ENCODE measurements around the gene C4orf50. TPM values are rescaled to one million over a fixed set of nuclear protein-coding genes. Genes with fewer than 3 reads are reported as not detected.

Gene C4orf50
- total RNA-seq, 2 experiments from 2014 or later = not detected

GRCh38 chr4:5888222-5889001, 129.8 kb downstream of the C4orf50 start:
- Mint-ChIP-seq H3K4me1 (peaks cover 4% of the 10 kb centered on the region), H3K27ac (no peak overlapping the region), H3K27me3 (peaks cover 71% of the 10 kb centered on the region), H3K9me3 (no peaks in the 10 kb centered on the region), H3K36me3 (no peaks in the 10 kb centered on the region), H3K4me3 (no peak overlapping the region)
- DNase-seq = no peak

GRCh38 chr4:5887361-5888221, 130.6 kb downstream of the C4orf50 start:
- Mint-ChIP-seq H3K9me3 (no peaks in the 10 kb centered on the region), H3K27me3 (peaks cover 71% of the 10 kb centered on the region), H3K4me3 (no peak overlapping the region), H3K36me3 (no peaks in the 10 kb centered on the region), H3K4me1 (peaks cover 4% of the 10 kb centered on the region), H3K27ac (no peak overlapping the region)
- no peak for DNase-seq

DNA sequence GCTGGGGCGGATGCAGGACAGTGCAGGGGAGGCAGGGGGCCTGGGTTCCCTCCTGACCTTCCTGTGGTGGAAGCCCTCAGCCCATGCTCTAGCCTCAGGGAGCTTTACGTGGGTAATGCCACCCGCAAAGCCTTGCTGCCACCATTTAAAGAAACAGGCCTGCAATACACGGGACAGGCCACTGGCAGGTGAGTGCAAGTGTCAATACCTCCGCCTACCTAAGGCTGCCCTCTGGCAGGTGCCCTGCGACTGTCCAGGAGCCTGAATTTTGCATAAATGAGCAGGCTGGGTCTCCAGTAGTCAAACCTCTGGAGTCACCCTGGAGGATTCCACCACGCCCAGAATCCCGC, 131.2 kb downstream of the C4orf50 start:
- peaks cover 69% of the 10 kb centered on the region for H3K27me3 Mint-ChIP-seq
- H3K9me3 Mint-ChIP-seq = no peaks in the 10 kb centered on the region
- DNase-seq = no peak
- H3K36me3 Mint-ChIP-seq = no peaks in the 10 kb centered on the region
- no peak overlapping the region for H3K4me3 Mint-ChIP-seq
- H3K27ac Mint-ChIP-seq = no peak overlapping the region
- peaks cover 4% of the 10 kb centered on the region for H3K4me1 Mint-ChIP-seq

GRCh38 chr4:5885733-5886132, 132.5 kb downstream of the C4orf50 start:
- DNase-seq = no peak
- Mint-ChIP-seq H3K36me3 (no peaks in the 10 kb centered on the region), H3K27me3 (peaks cover 58% of the 10 kb centered on the region), H3K4me3 (no peak overlapping the region), H3K27ac (no peak overlapping the region), H3K9me3 (peaks cover 1% of the 10 kb centered on the region), H3K4me1 (peaks cover 4% of the 10 kb centered on the region)

GRCh38 chr4:5884796-5885195, 133.4 kb downstream of the C4orf50 start:
- DNase-seq = no peak
- no peak overlapping the region for H3K4me3 Mint-ChIP-seq
- no peaks in the 10 kb centered on the region for H3K36me3 Mint-ChIP-seq
- peaks cover 1% of the 10 kb centered on the region for H3K9me3 Mint-ChIP-seq
- peaks cover 2% of the 10 kb centered on the region for H3K4me1 Mint-ChIP-seq
- H3K27me3 Mint-ChIP-seq = peaks cover 52% of the 10 kb centered on the region
- H3K27ac Mint-ChIP-seq = no peak overlapping the region

DNA sequence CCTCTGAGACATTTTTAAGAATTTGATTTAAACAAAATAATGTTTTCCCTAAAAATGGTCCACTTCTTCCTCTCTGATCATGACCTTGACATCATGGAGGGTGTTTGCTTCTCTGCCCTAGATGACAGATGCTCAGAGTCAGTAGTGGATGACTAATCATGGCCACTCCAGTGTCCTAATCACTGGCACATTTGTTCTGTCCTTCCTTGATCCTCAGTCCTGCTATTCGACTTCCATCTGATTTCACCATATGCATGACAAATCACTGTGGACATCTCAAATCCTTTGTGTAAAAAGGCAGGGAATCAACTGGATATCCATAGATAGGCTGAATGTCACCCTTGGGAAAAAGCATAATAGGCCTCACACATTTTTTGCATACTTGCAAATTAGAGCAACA, 134.3 kb downstream of the C4orf50 start:
- Mint-ChIP-seq H3K4me3 (no peak overlapping the region), H3K9me3 (peaks cover 1% of the 10 kb centered on the region), H3K27me3 (peaks cover 44% of the 10 kb centered on the region), H3K4me1 (peaks cover 1% of the 10 kb centered on the region), H3K36me3 (no peaks in the 10 kb centered on the region), H3K27ac (no peak overlapping the region)
- no peak for DNase-seq

- Mint-ChIP-seq H3K27me3 (peaks cover 40% of the 10 kb centered on the region), H3K27ac (no peak overlapping the region), H3K9me3 (peaks cover 1% of the 10 kb centered on the region), H3K4me1 (no peaks in the 10 kb centered on the region), H3K36me3 (no peaks in the 10 kb centered on the region), H3K4me3 (no peak overlapping the region)
- DNase-seq = no peak
These were observed 135.3 kb downstream of the C4orf50 start for GRCh38 chr4:5882947-5883346.

GRCh38 chr4:5881340-5881739, 136.9 kb downstream of the C4orf50 start:
- no peaks in the 10 kb centered on the region for H3K36me3 Mint-ChIP-seq
- H3K27me3 Mint-ChIP-seq = peaks cover 28% of the 10 kb centered on the region
- DNase-seq = no peak
- H3K4me3 Mint-ChIP-seq = no peak overlapping the region
- H3K9me3 Mint-ChIP-seq = peaks cover 1% of the 10 kb centered on the region
- H3K4me1 Mint-ChIP-seq = no peaks in the 10 kb centered on the region
- no peak overlapping the region for H3K27ac Mint-ChIP-seq

DNA sequence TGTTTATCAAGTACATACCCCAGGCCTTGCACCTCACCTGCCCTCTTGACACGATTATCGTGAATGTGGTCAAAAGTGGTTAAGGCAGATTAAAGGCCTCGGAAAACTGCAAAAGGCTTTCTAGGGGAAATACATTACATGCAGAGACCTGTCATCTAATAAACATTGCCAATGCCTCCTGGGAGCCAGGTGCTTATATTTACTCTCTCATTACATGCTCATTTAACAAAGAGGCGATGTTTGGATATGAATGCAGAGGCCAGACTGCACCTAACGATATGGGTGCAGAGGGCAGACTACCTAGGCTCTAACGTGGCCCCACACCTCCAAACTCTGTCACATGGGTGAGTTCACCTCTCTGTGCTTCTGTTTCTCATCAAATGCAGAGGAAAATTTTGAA, 139.9 kb downstream of the C4orf50 start:
- DNase-seq = no peak
- H3K27ac Mint-ChIP-seq = no peak overlapping the region
- H3K4me3 Mint-ChIP-seq = no peak overlapping the region
- peaks cover 10% of the 10 kb centered on the region for H3K27me3 Mint-ChIP-seq
- peaks cover 1% of the 10 kb centered on the region for H3K9me3 Mint-ChIP-seq
- no peaks in the 10 kb centered on the region for H3K4me1 Mint-ChIP-seq
- no peaks in the 10 kb centered on the region for H3K36me3 Mint-ChIP-seq

DNA sequence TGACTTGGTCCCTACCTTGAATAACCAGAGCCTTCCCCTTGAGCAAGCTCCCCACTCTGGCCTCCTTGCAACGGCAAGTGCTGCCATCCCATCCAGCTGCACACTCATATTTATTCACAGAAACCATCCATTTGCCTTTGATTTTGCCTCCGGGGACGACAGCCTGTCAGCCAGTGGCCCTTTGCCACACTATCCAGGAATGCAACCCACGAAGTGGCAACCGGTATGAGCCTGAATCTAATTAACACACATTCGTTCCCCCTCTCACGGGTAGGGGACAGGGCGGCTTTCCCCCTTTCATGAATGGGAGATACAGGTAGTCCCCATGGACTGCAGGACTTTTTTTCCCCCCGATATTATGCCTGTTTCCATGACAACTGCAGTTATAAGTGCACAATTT, 140.8 kb downstream of the C4orf50 start:
- H3K4me3 Mint-ChIP-seq = no peak overlapping the region
- peaks cover 5% of the 10 kb centered on the region for H3K27me3 Mint-ChIP-seq
- no peak for DNase-seq
- peaks cover 1% of the 10 kb centered on the region for H3K9me3 Mint-ChIP-seq
- no peak overlapping the region for H3K27ac Mint-ChIP-seq
- no peaks in the 10 kb centered on the region for H3K36me3 Mint-ChIP-seq
- H3K4me1 Mint-ChIP-seq = no peaks in the 10 kb centered on the region

GRCh38 chr4:5874811-5875449, 143.3 kb downstream of the C4orf50 start:
- Mint-ChIP-seq H3K36me3 (no peaks in the 10 kb centered on the region), H3K27me3 (peaks cover 11% of the 10 kb centered on the region), H3K4me3 (no peak overlapping the region), H3K4me1 (peaks cover 4% of the 10 kb centered on the region), H3K9me3 (no peaks in the 10 kb centered on the region), H3K27ac (no peak overlapping the region)
- no peak for DNase-seq

DNA sequence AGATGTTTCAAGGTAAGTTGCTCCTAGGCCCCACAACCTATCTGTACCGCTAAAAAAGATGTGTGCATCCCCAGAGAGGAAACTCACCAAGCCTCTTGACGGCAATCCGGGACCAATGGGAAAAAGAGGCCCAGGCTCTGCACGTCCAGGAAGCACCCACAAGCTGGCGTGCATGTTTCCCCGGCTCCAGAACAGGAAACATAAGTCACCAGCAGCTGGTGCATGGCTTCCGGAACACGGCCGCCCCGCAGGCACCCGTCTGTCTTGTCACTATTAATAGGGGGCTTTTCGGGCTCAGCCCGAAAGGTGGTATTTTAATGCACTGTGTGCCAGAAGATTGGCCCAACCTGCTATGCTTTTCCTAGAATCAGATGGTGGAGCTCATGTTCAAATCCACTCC, 147.5 kb downstream of the C4orf50 start:
- no peaks in the 10 kb centered on the region for H3K36me3 Mint-ChIP-seq
- H3K27ac Mint-ChIP-seq = no peak overlapping the region
- H3K4me3 Mint-ChIP-seq = no peak overlapping the region
- H3K27me3 Mint-ChIP-seq = peaks cover 30% of the 10 kb centered on the region
- no peaks in the 10 kb centered on the region for H3K9me3 Mint-ChIP-seq
- DNase-seq = no peak
- peaks cover 19% of the 10 kb centered on the region for H3K4me1 Mint-ChIP-seq

GRCh38 chr4:5869966-5870619, 148.1 kb downstream of the C4orf50 start:
- no peak overlapping the region for H3K27ac Mint-ChIP-seq
- peaks cover 19% of the 10 kb centered on the region for H3K4me1 Mint-ChIP-seq
- peaks cover 33% of the 10 kb centered on the region for H3K27me3 Mint-ChIP-seq
- DNase-seq = no peak
- H3K4me3 Mint-ChIP-seq = no peak overlapping the region
- no peaks in the 10 kb centered on the region for H3K9me3 Mint-ChIP-seq
- H3K36me3 Mint-ChIP-seq = no peaks in the 10 kb centered on the region

DNA sequence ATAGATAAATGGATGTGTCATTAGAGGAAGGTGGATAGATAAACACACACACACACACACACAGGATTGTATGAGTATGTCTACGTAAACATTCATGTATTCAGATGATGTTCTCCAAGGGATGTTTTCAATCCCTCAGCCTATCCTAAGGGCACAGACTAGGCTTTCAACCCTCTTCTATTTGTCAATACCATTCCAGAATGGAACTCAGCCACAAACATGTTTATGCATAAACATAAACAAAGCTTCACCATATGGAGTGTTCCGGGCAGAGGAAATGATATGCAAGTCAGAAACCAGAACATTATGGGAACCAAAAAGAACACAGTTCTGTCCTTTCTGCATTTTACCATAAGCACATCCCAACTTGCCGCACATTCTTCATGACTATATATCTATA, 150.4 kb downstream of the C4orf50 start:
- DNase-seq = no peak
- no peak overlapping the region for H3K27ac Mint-ChIP-seq
- peaks cover 39% of the 10 kb centered on the region for H3K27me3 Mint-ChIP-seq
- H3K9me3 Mint-ChIP-seq = no peaks in the 10 kb centered on the region
- no peak overlapping the region for H3K4me3 Mint-ChIP-seq
- no peaks in the 10 kb centered on the region for H3K36me3 Mint-ChIP-seq
- H3K4me1 Mint-ChIP-seq = peaks cover 26% of the 10 kb centered on the region
